Thyroid gland (tissue), 4 donors: ENCODE data around the gene AKAP6. TPM values are rescaled to one million over a fixed set of nuclear protein-coding genes. Genes with fewer than 3 reads are reported as not detected.

Experiments
- DNase-seq, 2 donors: peaks; one replicate each; pipeline ENCODE4 v3.0.0-alpha.2; 2019
- H3K27ac ChIP-seq, 3 donors: fragments of 200-600 bp; sonication (generic); 1 replicate in 2 of 3; 2 replicates in 1 of 3; pipeline ENCODE4 v1.5.1; 2016 to 2019; ENCODE audit warnings: mild to moderate bottlenecking in 1 of 3, moderate library complexity in 1 of 3
- H3K27me3 ChIP-seq: fragments of 200-600 bp; sonication (generic); one replicate; pipeline ENCODE4 v1.5.1; 2019
- H3K36me3 ChIP-seq, 2 donors: fragments of 200-600 bp; sonication (generic); one replicate each; pipeline ENCODE4 v1.5.1; 2016 to 2019
- H3K4me1 ChIP-seq, 2 donors: fragments of 200-600 bp; sonication (generic); one replicate each; pipeline ENCODE4 v1.5.1; 2017 to 2019
- H3K4me3 ChIP-seq, 3 donors: fragments of 200-600 bp; sonication (generic); replicated peaks in 1 of 3; 1 replicate in 2 of 3; 2 replicates in 1 of 3; pipeline ENCODE4 v1.5.1; 2016; ENCODE audit warnings: mild to moderate bottlenecking in 1 of 3
- H3K9me3 ChIP-seq: fragments of 200-600 bp; sonication (generic); one replicate; pipeline ENCODE4 v1.5.1; 2017
- CTCF ChIP-seq, 6 experiments: fragments of 200-600 bp in 3 of 6; fragments of 450-650 bp in 3 of 6; sonication (generic) in 3 of 6; IDR thresholded peaks; one replicate each; pipeline ENCODE4 v1.5.1; 2016 to 2019; ENCODE audit warnings: antibody characterized with exemption in 6 of 6, mild to moderate bottlenecking in 2 of 6, inconsistent platforms in 1 of 6, moderate library complexity in 1 of 6
- POLR2A ChIP-seq, 2 donors: fragments of 450-650 bp; IDR thresholded peaks; one replicate each; pipeline ENCODE4 v1.6.1; 2017; ENCODE audit warnings: antibody characterized with exemption in 2 of 2, mild to moderate bottlenecking in 2 of 2, moderate library complexity in 1 of 2
- WGBS, 2 donors: methylation state at CpG; one replicate each; pipeline ENCODE4 v1.1.5; 2017; 5-methylcytosine and 5-hydroxymethylcytosine counted together
- intact Hi-C: fragments of 100-400 bp; cut with DNase I; formaldehyde crosslinking; loops from one replicate; pipeline ENCODE4 v1.15.1; 2023
- total RNA-seq, 4 donors: library from RNA; depleted of rRNA; stranded (reverse); fragments of >200 nt; gene quantifications; one replicate each; pipeline ENCODE4 v1.2.3, GENCODE V29; 2016

The AKAP6 gene
- total RNA-seq, 4 donors from 2014 or later = 13.0 to 34.5 (median 22.7) TPM

- intact Hi-C loops = loop anchor here (10.0 kb wide), 1 partner anchor 398 kb away; the partner anchor contains the start of gene ARHGAP5
- Histone ChIP-seq H3K4me1 (peaks cover 11 to 18% of the 10 kb centered on the region in 2 donors), H3K9me3 (no peaks in the 10 kb centered on the region), H3K36me3 (no peaks in the 10 kb centered on the region), H3K27me3 (no peaks in the 10 kb centered on the region), H3K27ac (peak overlapping the region in 2 of 3 donors; percentile 15 to 19), H3K4me3 (no peak overlapping the region)
- 39 to 45% methylated on average over 4 of the region's 4 CpGs for WGBS, 2 donors
- peak in 1 of 2 donors; percentile 8 for DNase-seq
- TF ChIP-seq CTCF (IDR thresholded peaks at IDR 0.05) = no peak
- TF ChIP-seq POLR2A (IDR thresholded peaks at IDR 0.05) = no peak
Measured at GRCh38 chr14:32472512-32473463, 143.7 kb downstream of the AKAP6 start.

- no peak for TF ChIP-seq CTCF (IDR thresholded peaks at IDR 0.05)
- no peak for TF ChIP-seq POLR2A (IDR thresholded peaks at IDR 0.05)
- Histone ChIP-seq H3K27ac (peak overlapping the region in 1 of 3 donors; percentile 15), H3K36me3 (no peaks in the 10 kb centered on the region), H3K9me3 (no peaks in the 10 kb centered on the region), H3K27me3 (no peaks in the 10 kb centered on the region), H3K4me3 (no peak overlapping the region), H3K4me1 (peaks cover 11 to 18% of the 10 kb centered on the region in 2 donors)
- intact Hi-C loops = loop anchor here (10.0 kb wide), 1 partner anchor 399 kb away; the partner anchor contains the start of gene ARHGAP5
- DNase-seq = peak; percentile 12 to 23
- 38 to 43% methylated on average over 3 of the region's 3 CpGs for WGBS, 2 donors
Measured at GRCh38 chr14:32473464-32473855, 144.4 kb downstream of the AKAP6 start.

GRCh38 chr14:32474478-32475195 is 145.5 kb downstream of the AKAP6 start:
- TF ChIP-seq CTCF (IDR thresholded peaks at IDR 0.05) (no peak), POLR2A (IDR thresholded peaks at IDR 0.05) (no peak)
- no peak for DNase-seq
- WGBS, 2 donors = 71 to 85% methylated on average over 5 of the region's 5 CpGs
- Histone ChIP-seq H3K27me3 (no peaks in the 10 kb centered on the region), H3K4me1 (peaks cover 7 to 14% of the 10 kb centered on the region in 2 donors), H3K9me3 (no peaks in the 10 kb centered on the region), H3K27ac (no peak overlapping the region), H3K4me3 (no peak overlapping the region), H3K36me3 (no peaks in the 10 kb centered on the region)
- intact Hi-C loops = loop anchor here (10.0 kb wide), 1 partner anchor 400 kb away; the partner anchor contains the start of gene ARHGAP5

GRCh38 chr14:32476532-32476931 is 147.4 kb downstream of the AKAP6 start:
- H3K4me1 ChIP-seq = peaks cover 7 to 14% of the 10 kb centered on the region in 2 donors
- H3K9me3 ChIP-seq = no peaks in the 10 kb centered on the region
- 64 to 90% methylated on average over 4 of the region's 4 CpGs for WGBS, 2 donors
- TF ChIP-seq CTCF (IDR thresholded peaks at IDR 0.05) (no peak), POLR2A (IDR thresholded peaks at IDR 0.05) (no peak)
- H3K36me3 ChIP-seq = no peaks in the 10 kb centered on the region
- no peak for DNase-seq
- H3K27me3 ChIP-seq = no peaks in the 10 kb centered on the region
- H3K27ac ChIP-seq = no peak overlapping the region
- H3K4me3 ChIP-seq = no peak overlapping the region
- intact Hi-C loops = loop anchor here (10.0 kb wide), 1 partner anchor 402 kb away; the partner anchor contains the start of gene ARHGAP5
